ENCODE measurements around the gene LRIG1.
A peak's percentile ranks its signal among the peaks of the same experiment; 100 is the strongest.

The LRIG1 gene

DNA sequence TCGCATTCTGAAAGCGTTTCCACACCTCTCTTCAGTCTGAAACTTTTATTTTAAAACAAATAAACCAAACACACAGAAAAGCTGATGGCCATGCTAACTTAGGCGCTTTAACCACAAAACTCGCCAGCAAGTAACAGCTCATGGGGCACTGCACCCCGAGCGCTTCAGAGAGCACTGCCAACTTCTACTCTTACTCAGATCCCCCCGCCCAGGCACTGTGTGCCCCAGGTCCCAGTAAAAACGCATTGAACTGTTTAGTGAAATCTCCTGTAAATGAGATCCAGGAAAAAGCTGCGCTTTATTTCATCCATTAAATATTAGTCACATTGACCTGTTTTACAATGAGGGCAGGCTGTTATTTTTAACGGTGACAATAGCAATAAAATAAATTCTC, 99.7 kb downstream of the LRIG1 start:
- peak overlapping the region; percentile 68 for H3K27ac ChIP-seq (ENCODE audit: low read depth, low read length, severe bottlenecking)
- peaks cover 38% of the 10 kb centered on the region for H3K4me1 ChIP-seq (ENCODE audit: control insufficient read depth, insufficient read depth, low read length, poor library complexity, severe bottlenecking)
- WGBS, 2 experiments (ENCODE audit: insufficient coverage in 2 of 2) = 91% methylated on average over 5 to 7 of the region's 10 CpGs
- no peaks in the 10 kb centered on the region for H3K9me3 ChIP-seq (ENCODE audit: control insufficient read depth, low read length)
- no peak overlapping the region for H3K4me3 ChIP-seq (ENCODE audit: extremely low read depth, insufficient read depth, low read length, poor library complexity, severe bottlenecking)
- peaks cover 35% of the 10 kb centered on the region for H3K36me3 ChIP-seq (ENCODE audit: control insufficient read depth, insufficient read depth, low read length)

GRCh38 chr3:66400411-66401156, 100.2 kb downstream of the LRIG1 start:
- H3K9me3 ChIP-seq (ENCODE audit: control insufficient read depth, low read length) = no peaks in the 10 kb centered on the region
- peaks cover 41% of the 10 kb centered on the region for H3K36me3 ChIP-seq (ENCODE audit: control insufficient read depth, insufficient read depth, low read length)
- peak overlapping the region; percentile 68 for H3K27ac ChIP-seq (ENCODE audit: low read depth, low read length, severe bottlenecking)
- no peak overlapping the region for H3K4me3 ChIP-seq (ENCODE audit: extremely low read depth, insufficient read depth, low read length, poor library complexity, severe bottlenecking)
- H3K4me1 ChIP-seq (ENCODE audit: control insufficient read depth, insufficient read depth, low read length, poor library complexity, severe bottlenecking) = peaks cover 34% of the 10 kb centered on the region
- WGBS, 2 experiments (ENCODE audit: insufficient coverage in 2 of 2) = 67 to 76% methylated on average over 13 of the region's 15 CpGs

GRCh38 chr3:66399529-66400232, 101.1 kb downstream of the LRIG1 start:
- 94% methylated on average over 8 to 9 of the region's 10 CpGs for WGBS, 2 experiments (ENCODE audit: insufficient coverage in 2 of 2)
- no peaks in the 10 kb centered on the region for H3K9me3 ChIP-seq (ENCODE audit: control insufficient read depth, low read length)
- H3K27ac ChIP-seq (ENCODE audit: low read depth, low read length, severe bottlenecking) = no peak overlapping the region
- H3K4me3 ChIP-seq (ENCODE audit: extremely low read depth, insufficient read depth, low read length, poor library complexity, severe bottlenecking) = no peak overlapping the region
- H3K36me3 ChIP-seq (ENCODE audit: control insufficient read depth, insufficient read depth, low read length) = peaks cover 37% of the 10 kb centered on the region
- H3K4me1 ChIP-seq (ENCODE audit: control insufficient read depth, insufficient read depth, low read length, poor library complexity, severe bottlenecking) = peaks cover 33% of the 10 kb centered on the region

DNA sequence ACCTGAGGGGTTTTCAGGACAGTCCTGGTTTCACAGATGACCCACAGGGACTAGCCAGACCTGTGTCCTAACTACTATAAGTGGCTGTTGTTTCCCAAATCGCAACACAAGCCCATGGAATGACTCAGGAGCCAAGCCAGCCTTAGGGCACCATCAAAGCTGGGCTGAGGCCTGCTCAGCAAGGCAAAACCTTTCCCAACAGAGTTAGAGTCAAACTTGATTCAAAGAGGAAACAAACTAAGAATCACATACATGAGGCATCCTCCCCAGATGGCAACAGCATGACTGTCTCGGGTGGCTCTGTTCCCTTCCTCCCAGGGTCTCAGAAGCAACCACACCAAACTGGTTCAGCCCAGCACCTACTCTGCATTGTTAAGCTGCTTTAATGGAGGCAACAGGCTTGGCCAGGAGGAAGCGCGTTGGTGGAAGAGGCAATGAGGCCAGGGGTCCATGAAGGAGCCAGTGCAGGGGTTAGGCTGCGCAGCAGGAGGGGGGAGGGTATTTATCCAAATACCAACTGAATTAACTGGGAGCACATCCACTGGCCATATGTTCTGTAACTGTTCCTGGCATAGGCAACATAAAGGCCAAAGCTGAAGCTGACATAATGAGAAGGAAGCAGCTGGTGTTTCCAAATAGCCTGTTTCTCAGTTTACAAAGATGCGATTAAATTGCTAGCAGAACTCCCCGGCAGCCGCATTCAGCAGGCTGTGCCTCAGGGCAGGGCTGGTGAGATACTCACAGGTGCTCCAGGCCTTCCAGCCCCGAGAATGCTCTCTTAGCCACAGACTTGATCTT, 102.4 kb downstream of the LRIG1 start:
- no peak overlapping the region for H3K27ac ChIP-seq (ENCODE audit: low read depth, low read length, severe bottlenecking)
- peaks cover 35% of the 10 kb centered on the region for H3K4me1 ChIP-seq (ENCODE audit: control insufficient read depth, insufficient read depth, low read length, poor library complexity, severe bottlenecking)
- H3K9me3 ChIP-seq (ENCODE audit: control insufficient read depth, low read length) = no peaks in the 10 kb centered on the region
- 95% methylated on average over 6 to 8 of the region's 9 CpGs for WGBS, 2 experiments (ENCODE audit: insufficient coverage in 2 of 2)
- peaks cover 32% of the 10 kb centered on the region for H3K36me3 ChIP-seq (ENCODE audit: control insufficient read depth, insufficient read depth, low read length)
- no peak overlapping the region for H3K4me3 ChIP-seq (ENCODE audit: extremely low read depth, insufficient read depth, low read length, poor library complexity, severe bottlenecking)

DNA sequence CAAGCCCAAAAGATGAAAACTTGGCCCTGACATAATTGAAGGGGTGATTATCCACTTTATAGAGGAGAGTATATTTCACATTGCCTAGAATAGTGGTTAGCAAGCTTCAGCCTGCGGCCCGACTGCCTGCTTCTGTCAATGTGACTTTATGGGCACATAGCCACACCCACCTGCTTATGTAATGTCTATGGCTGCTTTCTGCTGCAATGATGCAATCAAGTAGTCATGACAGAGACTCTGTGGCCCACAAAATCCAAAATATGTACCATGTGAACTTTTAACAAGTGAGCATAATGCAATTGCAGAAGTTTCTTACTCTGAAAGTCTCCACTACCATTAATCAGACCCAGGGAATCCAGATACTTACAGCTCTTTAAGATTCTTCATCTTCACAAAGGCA, 103.1 kb downstream of the LRIG1 start:
- 92 to 100% methylated on average over 2 of the region's 2 CpGs for WGBS, 2 experiments (ENCODE audit: insufficient coverage in 2 of 2)
- Histone ChIP-seq H3K4me1 (ENCODE audit: control insufficient read depth, insufficient read depth, low read length, poor library complexity, severe bottlenecking) (peaks cover 28% of the 10 kb centered on the region), H3K27ac (ENCODE audit: low read depth, low read length, severe bottlenecking) (no peak overlapping the region), H3K9me3 (ENCODE audit: control insufficient read depth, low read length) (no peaks in the 10 kb centered on the region), H3K4me3 (ENCODE audit: extremely low read depth, insufficient read depth, low read length, poor library complexity, severe bottlenecking) (no peak overlapping the region), H3K36me3 (ENCODE audit: control insufficient read depth, insufficient read depth, low read length) (peaks cover 36% of the 10 kb centered on the region)

DNA sequence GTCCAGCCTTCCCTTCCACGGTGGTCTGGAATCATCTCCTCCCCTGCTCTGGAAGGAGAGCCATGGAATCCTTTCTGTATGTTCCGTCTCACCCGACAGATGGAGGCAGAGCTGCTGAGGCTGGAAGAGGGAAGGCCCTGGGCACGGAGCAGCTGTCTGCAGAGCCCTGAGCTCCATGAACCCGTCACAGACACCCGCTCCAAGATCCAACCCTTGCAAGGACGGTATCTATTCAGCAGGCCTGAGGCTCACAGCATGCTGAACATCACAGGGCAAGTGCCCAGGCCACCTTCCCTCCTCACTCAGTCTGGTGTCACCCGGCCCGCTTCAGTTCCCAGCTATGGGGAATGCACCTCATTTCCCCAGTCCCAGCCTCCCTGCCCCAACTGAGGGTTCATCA, 103.9 kb downstream of the LRIG1 start:
- no peak overlapping the region for H3K27ac ChIP-seq (ENCODE audit: low read depth, low read length, severe bottlenecking)
- H3K4me1 ChIP-seq (ENCODE audit: control insufficient read depth, insufficient read depth, low read length, poor library complexity, severe bottlenecking) = peaks cover 21% of the 10 kb centered on the region
- peaks cover 45% of the 10 kb centered on the region for H3K36me3 ChIP-seq (ENCODE audit: control insufficient read depth, insufficient read depth, low read length)
- 96% methylated on average over 6 to 9 of the region's 9 CpGs for WGBS, 2 experiments (ENCODE audit: insufficient coverage in 2 of 2)
- H3K4me3 ChIP-seq (ENCODE audit: extremely low read depth, insufficient read depth, low read length, poor library complexity, severe bottlenecking) = no peak overlapping the region
- no peaks in the 10 kb centered on the region for H3K9me3 ChIP-seq (ENCODE audit: control insufficient read depth, low read length)

DNA sequence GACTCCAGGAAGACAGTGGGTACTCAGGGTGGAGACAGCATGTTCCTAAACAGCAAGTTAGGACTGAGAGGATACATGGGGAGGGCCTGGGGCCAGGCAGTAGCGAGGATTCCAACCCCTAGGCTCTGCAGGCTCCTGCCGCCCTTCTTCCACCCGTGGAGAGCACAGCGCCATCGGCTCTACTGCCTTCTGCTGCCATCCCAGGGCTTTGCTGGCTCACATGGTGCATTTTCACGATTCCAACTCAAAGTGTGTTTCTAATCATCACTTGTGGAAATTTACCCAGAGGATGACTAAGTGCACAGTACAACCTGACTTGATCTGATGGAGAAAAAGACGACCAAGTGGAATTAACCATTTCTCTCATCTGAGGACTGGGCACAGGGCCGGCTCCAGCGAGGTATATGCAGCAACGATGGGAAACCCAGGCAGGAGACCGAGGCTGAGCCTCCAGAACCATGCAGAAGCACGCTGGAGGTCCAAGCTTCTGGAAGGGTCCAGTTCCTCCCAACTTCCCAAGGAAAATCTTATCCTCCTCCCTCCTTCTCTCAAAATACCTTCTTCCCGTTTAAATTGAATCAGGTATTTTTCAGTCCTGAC, 104.6 kb downstream of the LRIG1 start:
- peaks cover 46% of the 10 kb centered on the region for H3K36me3 ChIP-seq (ENCODE audit: control insufficient read depth, insufficient read depth, low read length)
- peaks cover 19% of the 10 kb centered on the region for H3K4me1 ChIP-seq (ENCODE audit: control insufficient read depth, insufficient read depth, low read length, poor library complexity, severe bottlenecking)
- H3K4me3 ChIP-seq (ENCODE audit: extremely low read depth, insufficient read depth, low read length, poor library complexity, severe bottlenecking) = no peak overlapping the region
- 94 to 95% methylated on average over 12 to 13 of the region's 13 CpGs for WGBS, 2 experiments (ENCODE audit: insufficient coverage in 2 of 2)
- H3K27ac ChIP-seq (ENCODE audit: low read depth, low read length, severe bottlenecking) = no peak overlapping the region
- no peaks in the 10 kb centered on the region for H3K9me3 ChIP-seq (ENCODE audit: control insufficient read depth, low read length)

- H3K4me1 ChIP-seq (ENCODE audit: control insufficient read depth, insufficient read depth, low read length, poor library complexity, severe bottlenecking) = peaks cover 14% of the 10 kb centered on the region
- no peaks in the 10 kb centered on the region for H3K9me3 ChIP-seq (ENCODE audit: control insufficient read depth, low read length)
- 88 to 92% methylated on average over 10 of the region's 10 CpGs for WGBS, 2 experiments (ENCODE audit: insufficient coverage in 2 of 2)
- no peak overlapping the region for H3K27ac ChIP-seq (ENCODE audit: low read depth, low read length, severe bottlenecking)
- H3K36me3 ChIP-seq (ENCODE audit: control insufficient read depth, insufficient read depth, low read length) = peaks cover 46% of the 10 kb centered on the region
- H3K4me3 ChIP-seq (ENCODE audit: extremely low read depth, insufficient read depth, low read length, poor library complexity, severe bottlenecking) = no peak overlapping the region
Measured at GRCh38 chr3:66395635-66396034, 105.2 kb downstream of the LRIG1 start.

DNA sequence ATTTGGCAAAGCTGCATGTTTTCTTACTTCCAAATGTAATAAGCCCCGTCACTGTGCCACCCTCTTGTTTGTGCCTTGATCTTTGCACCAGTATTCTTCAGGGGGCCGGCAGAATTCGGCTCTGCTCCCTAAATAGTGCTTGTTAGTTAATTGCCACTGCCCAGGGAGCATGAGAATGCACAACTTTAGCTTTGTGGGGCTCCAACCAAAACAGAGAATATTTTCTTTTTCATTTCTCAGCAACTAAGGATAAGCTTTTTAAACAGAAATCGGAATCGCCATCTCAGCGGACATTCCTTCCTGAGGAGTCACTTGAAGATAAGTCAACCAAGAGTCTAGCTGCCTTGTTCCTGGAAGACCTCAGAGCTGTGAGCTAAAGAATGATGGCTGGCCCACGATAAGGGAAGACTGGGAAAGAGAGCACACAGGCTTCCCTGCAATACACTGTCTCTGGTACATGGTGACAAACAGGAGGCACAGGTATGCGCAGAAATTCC, 106.0 kb downstream of the LRIG1 start:
- Histone ChIP-seq H3K4me1 (ENCODE audit: control insufficient read depth, insufficient read depth, low read length, poor library complexity, severe bottlenecking) (peaks cover 12% of the 10 kb centered on the region), H3K4me3 (ENCODE audit: extremely low read depth, insufficient read depth, low read length, poor library complexity, severe bottlenecking) (no peak overlapping the region), H3K9me3 (ENCODE audit: control insufficient read depth, low read length) (no peaks in the 10 kb centered on the region), H3K27ac (ENCODE audit: low read depth, low read length, severe bottlenecking) (peak overlapping the region; percentile 64), H3K36me3 (ENCODE audit: control insufficient read depth, insufficient read depth, low read length) (peaks cover 46% of the 10 kb centered on the region)
- 94 to 97% methylated on average over 8 of the region's 8 CpGs for WGBS, 2 experiments (ENCODE audit: insufficient coverage in 2 of 2)

- no peak overlapping the region for H3K4me3 ChIP-seq (ENCODE audit: extremely low read depth, insufficient read depth, low read length, poor library complexity, severe bottlenecking)
- peak overlapping the region; percentile 64 for H3K27ac ChIP-seq (ENCODE audit: low read depth, low read length, severe bottlenecking)
- H3K9me3 ChIP-seq (ENCODE audit: control insufficient read depth, low read length) = no peaks in the 10 kb centered on the region
- peaks cover 46% of the 10 kb centered on the region for H3K36me3 ChIP-seq (ENCODE audit: control insufficient read depth, insufficient read depth, low read length)
- 86 to 93% methylated on average over 9 of the region's 12 CpGs for WGBS, 2 experiments (ENCODE audit: insufficient coverage in 2 of 2)
- H3K4me1 ChIP-seq (ENCODE audit: control insufficient read depth, insufficient read depth, low read length, poor library complexity, severe bottlenecking) = peaks cover 12% of the 10 kb centered on the region
Measured at GRCh38 chr3:66394019-66394752, 106.6 kb downstream of the LRIG1 start.

All from mesodermal cell (in vitro differentiated cells).